HG03175 (cell line): Measurements from ENCODE around the gene TEK.

Source experiments
- ATAC-seq: cut with Tn5 transposase; IDR thresholded peaks from one replicate; pipeline ENCODE4 v1.9.1; 2021; ENCODE audit warnings: mild to moderate bottlenecking, moderate library complexity; ENCODE audit not compliant: unreplicated experiment

The TEK gene

GRCh38 chr9:27118916-27119315 is 9.9 kb downstream of the TEK start:
- ATAC-seq = no peak

- no peak for ATAC-seq
Measured at GRCh38 chr9:27124151-27124550, 15.1 kb downstream of the TEK start.

GRCh38 chr9:27125030-27125429 is 16.0 kb downstream of the TEK start:
- ATAC-seq = no peak

GRCh38 chr9:27125936-27126335 is 16.9 kb downstream of the TEK start:
- ATAC-seq = no peak

- no peak for ATAC-seq
Measured at GRCh38 chr9:27126670-27127069, 17.6 kb downstream of the TEK start.

GRCh38 chr9:27129221-27129620 is 20.2 kb downstream of the TEK start:
- no peak for ATAC-seq

GRCh38 chr9:27131731-27132130 is 22.7 kb downstream of the TEK start:
- ATAC-seq = no peak

- no peak for ATAC-seq
Measured at GRCh38 chr9:27133817-27134216, 24.8 kb downstream of the TEK start.

- ATAC-seq = no peak
Measured at GRCh38 chr9:27142299-27142930, 33.4 kb downstream of the TEK start.

- ATAC-seq = no peak
Measured at GRCh38 chr9:27145143-27145542, 36.1 kb downstream of the TEK start.

- ATAC-seq = no peak
Measured at GRCh38 chr9:27149651-27150050, 40.6 kb downstream of the TEK start.

- no peak for ATAC-seq
Measured at GRCh38 chr9:27150746-27151406, 41.9 kb downstream of the TEK start.

GRCh38 chr9:27151693-27152404 is 42.8 kb downstream of the TEK start:
- ATAC-seq = no peak

GRCh38 chr9:27152405-27152718 is 43.3 kb downstream of the TEK start:
- ATAC-seq = no peak

GRCh38 chr9:27154908-27155307 is 45.9 kb downstream of the TEK start:
- no peak for ATAC-seq

GRCh38 chr9:27157097-27157496 is 48.1 kb downstream of the TEK start:
- ATAC-seq = no peak

- no peak for ATAC-seq
Measured at GRCh38 chr9:27157736-27158135, 48.7 kb downstream of the TEK start.

GRCh38 chr9:27160636-27161035 is 51.6 kb downstream of the TEK start:
- ATAC-seq = no peak

GRCh38 chr9:27162045-27162444 is 53.0 kb downstream of the TEK start:
- ATAC-seq = no peak

GRCh38 chr9:27165068-27165467 is 56.0 kb downstream of the TEK start:
- no peak for ATAC-seq

GRCh38 chr9:27165670-27166069 is 56.6 kb downstream of the TEK start:
- ATAC-seq = no peak

GRCh38 chr9:27168496-27168895 is 59.5 kb downstream of the TEK start:
- ATAC-seq = no peak
